ENCODE measurements around the gene SYTL3. TPM values are rescaled to one million over a fixed set of nuclear protein-coding genes. Genes with fewer than 3 reads are reported as not detected.

Gene SYTL3
- total RNA-seq, 1 donor from 2014 or later, result 0.77 TPM

- DNase-seq (ENCODE audit: low spot score), result no peak
- H3K4me3 Mint-ChIP-seq (ENCODE audit: unreplicated experiment), result peak overlapping the region; percentile 40
- peaks cover 9% of the 10 kb centered on the region for H3K27me3 Mint-ChIP-seq (ENCODE audit: unreplicated experiment)
- peak overlapping the region; percentile 28 for H3K27ac Mint-ChIP-seq (ENCODE audit: unreplicated experiment)
- peaks cover 15% of the 10 kb centered on the region for H3K4me1 Mint-ChIP-seq (ENCODE audit: unreplicated experiment)
- no peak for TF ChIP-seq CTCF (IDR thresholded peaks at IDR 0.05; ENCODE audit: unreplicated experiment)
- H3K9me3 Mint-ChIP-seq (ENCODE audit: unreplicated experiment), result no peaks in the 10 kb centered on the region
- H3K36me3 Mint-ChIP-seq (ENCODE audit: low read depth, unreplicated experiment), result peaks cover 67% of the 10 kb centered on the region
Observed at GRCh38 chr6:158772172-158772571, 122.3 kb downstream of the SYTL3 start.

- peak overlapping the region; percentile 73 for H3K4me3 Mint-ChIP-seq (ENCODE audit: unreplicated experiment)
- H3K36me3 Mint-ChIP-seq (ENCODE audit: low read depth, unreplicated experiment), result peaks cover 64% of the 10 kb centered on the region
- peaks cover 7% of the 10 kb centered on the region for H3K27me3 Mint-ChIP-seq (ENCODE audit: unreplicated experiment)
- H3K4me1 Mint-ChIP-seq (ENCODE audit: unreplicated experiment), result peaks cover 15% of the 10 kb centered on the region
- no peak for TF ChIP-seq CTCF (IDR thresholded peaks at IDR 0.05; ENCODE audit: unreplicated experiment)
- peak overlapping the region; percentile 7 for H3K27ac Mint-ChIP-seq (ENCODE audit: unreplicated experiment)
- H3K9me3 Mint-ChIP-seq (ENCODE audit: unreplicated experiment), result no peaks in the 10 kb centered on the region
- no peak for DNase-seq (ENCODE audit: low spot score)
Observed at GRCh38 chr6:158772851-158773371, 123.1 kb downstream of the SYTL3 start.

GRCh38 chr6:158773581-158774449 lies 124.0 kb downstream of the SYTL3 start:
- H3K36me3 Mint-ChIP-seq (ENCODE audit: low read depth, unreplicated experiment), result peaks cover 57% of the 10 kb centered on the region
- H3K9me3 Mint-ChIP-seq (ENCODE audit: unreplicated experiment), result no peaks in the 10 kb centered on the region
- DNase-seq (ENCODE audit: low spot score), result no peak
- peak overlapping the region; percentile 48 for H3K27ac Mint-ChIP-seq (ENCODE audit: unreplicated experiment)
- no peak for TF ChIP-seq CTCF (IDR thresholded peaks at IDR 0.05; ENCODE audit: unreplicated experiment)
- H3K4me3 Mint-ChIP-seq (ENCODE audit: unreplicated experiment), result peak overlapping the region; percentile 73
- peaks cover 6% of the 10 kb centered on the region for H3K27me3 Mint-ChIP-seq (ENCODE audit: unreplicated experiment)
- peaks cover 15% of the 10 kb centered on the region for H3K4me1 Mint-ChIP-seq (ENCODE audit: unreplicated experiment)

GRCh38 chr6:158774717-158775449 lies 125.0 kb downstream of the SYTL3 start:
- Mint-ChIP-seq H3K27ac (ENCODE audit: unreplicated experiment) (peak overlapping the region; percentile 48), H3K4me1 (ENCODE audit: unreplicated experiment) (peaks cover 15% of the 10 kb centered on the region), H3K36me3 (ENCODE audit: low read depth, unreplicated experiment) (peaks cover 53% of the 10 kb centered on the region), H3K27me3 (ENCODE audit: unreplicated experiment) (peaks cover 9% of the 10 kb centered on the region), H3K9me3 (ENCODE audit: unreplicated experiment) (no peaks in the 10 kb centered on the region), H3K4me3 (ENCODE audit: unreplicated experiment) (peak overlapping the region; percentile 37)
- no peak for TF ChIP-seq CTCF (IDR thresholded peaks at IDR 0.05; ENCODE audit: unreplicated experiment)
- DNase-seq (ENCODE audit: low spot score), result no peak

Data from endothelial cell (in vitro differentiated cells).